ENCODE measurements around the gene VAT1L. TPM values are rescaled to one million over a fixed set of nuclear protein-coding genes. Genes with fewer than 3 reads are reported as not detected.

Gene VAT1L
- total and polyA plus RNA-seq, 9 donors: 0.05 to 2.3 (median 0.23) TPM

GRCh38 chr16:77913738-77914253 is 125.4 kb downstream of the VAT1L start:
- intact Hi-C loops (cut with DNase I): no loop called here
- DNase-seq: no peak
- 57 to 65% (median 63%) methylated on average over 2 of the region's 2 CpGs for WGBS, 3 donors
- no peaks in the 10 kb centered on the region for H3K36me3 ChIP-seq
- no peak for TF ChIP-seq CTCF (IDR thresholded peaks at IDR 0.05)
- no peak for TF ChIP-seq EP300 (IDR thresholded peaks at IDR 0.05)
- TF ChIP-seq POLR2A (IDR thresholded peaks at IDR 0.05): no peak
- no peaks in the 10 kb centered on the region for H3K27me3 ChIP-seq
- no peak overlapping the region for H3K27ac ChIP-seq
- H3K9me3 ChIP-seq: no peaks in the 10 kb centered on the region
- no peak overlapping the region for H3K4me3 ChIP-seq
- no peaks in the 10 kb centered on the region for H3K4me1 ChIP-seq (ENCODE audit: insufficient read depth)

- 91 to 96% (median 94%) methylated on average over 9 of the region's 9 CpGs for WGBS, 3 donors
- TF ChIP-seq CTCF (IDR thresholded peaks at IDR 0.05): no peak
- TF ChIP-seq EP300 (IDR thresholded peaks at IDR 0.05): no peak
- TF ChIP-seq POLR2A (IDR thresholded peaks at IDR 0.05): no peak
- no peak for DNase-seq
- no peak overlapping the region for H3K27ac ChIP-seq
- no peaks in the 10 kb centered on the region for H3K27me3 ChIP-seq
- no peaks in the 10 kb centered on the region for H3K36me3 ChIP-seq
- intact Hi-C loops (cut with DNase I): no loop called here
- H3K4me1 ChIP-seq (ENCODE audit: insufficient read depth): no peaks in the 10 kb centered on the region
- H3K9me3 ChIP-seq: no peaks in the 10 kb centered on the region
- no peak overlapping the region for H3K4me3 ChIP-seq
Observed at GRCh38 chr16:77916111-77916510, 127.7 kb downstream of the VAT1L start.

- DNase-seq: no peak
- TF ChIP-seq POLR2A (IDR thresholded peaks at IDR 0.05) (no peak), CTCF (IDR thresholded peaks at IDR 0.05) (no peak), EP300 (IDR thresholded peaks at IDR 0.05) (no peak)
- H3K4me1 ChIP-seq (ENCODE audit: insufficient read depth): no peaks in the 10 kb centered on the region
- intact Hi-C loops (cut with DNase I): no loop called here
- H3K9me3 ChIP-seq: no peaks in the 10 kb centered on the region
- H3K27me3 ChIP-seq: no peaks in the 10 kb centered on the region
- no peaks in the 10 kb centered on the region for H3K36me3 ChIP-seq
- WGBS, 3 donors: 52 to 72% (median 65%) methylated on average over 3 of the region's 3 CpGs
- no peak overlapping the region for H3K27ac ChIP-seq
- no peak overlapping the region for H3K4me3 ChIP-seq
Observed at GRCh38 chr16:77917971-77918370, 129.6 kb downstream of the VAT1L start.

DNA sequence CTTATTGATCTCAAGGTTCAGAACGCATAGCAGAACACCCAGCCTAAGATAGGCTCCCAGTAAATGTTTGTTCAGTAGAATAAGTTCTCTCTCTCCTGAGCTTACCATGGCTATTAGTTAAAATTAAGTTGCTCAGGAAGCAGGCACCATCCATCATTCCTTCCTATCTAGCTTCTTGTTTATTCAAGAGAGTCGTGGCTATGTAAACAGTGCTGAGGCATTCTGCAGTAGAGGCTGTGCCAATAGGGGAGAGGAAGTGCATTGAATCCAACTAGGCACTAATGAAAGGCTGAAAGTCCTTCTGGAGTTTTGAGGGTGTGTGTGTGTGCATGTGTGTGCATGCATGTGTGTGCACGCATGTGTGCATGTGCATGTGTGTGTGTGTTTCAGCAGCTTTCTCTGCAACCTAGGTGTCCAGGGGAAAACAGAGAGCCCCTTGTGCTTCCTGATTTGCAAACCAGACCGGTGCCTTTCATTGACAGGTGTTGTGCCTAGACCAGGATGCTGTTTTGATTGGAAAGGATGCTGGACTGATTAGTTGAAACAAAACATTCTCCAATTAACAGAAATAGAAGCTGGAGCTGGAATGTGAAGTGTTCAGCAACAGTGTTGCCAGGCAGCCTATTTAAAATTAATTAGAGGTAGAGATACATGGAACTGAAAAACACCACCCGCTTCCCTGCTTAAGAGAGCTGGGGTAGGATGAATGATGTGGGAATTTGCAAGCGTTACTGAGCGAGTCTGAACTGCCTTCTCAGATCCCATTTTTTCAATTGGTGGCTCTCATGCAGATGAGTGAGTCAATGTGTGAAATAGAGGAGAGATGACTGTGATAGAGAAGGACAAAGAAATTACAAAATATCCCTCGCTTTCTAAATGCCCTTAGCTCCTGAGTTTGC is 130.7 kb downstream of the VAT1L start:
- TF ChIP-seq CTCF (IDR thresholded peaks at IDR 0.05) (no peak), POLR2A (IDR thresholded peaks at IDR 0.05) (no peak), EP300 (IDR thresholded peaks at IDR 0.05) (no peak)
- no peaks in the 10 kb centered on the region for H3K27me3 ChIP-seq
- no peaks in the 10 kb centered on the region for H3K36me3 ChIP-seq
- 5 to 24% (median 12%) methylated on average over 8 of the region's 8 CpGs for WGBS, 3 donors
- intact Hi-C loops (cut with DNase I): no loop called here
- no peaks in the 10 kb centered on the region for H3K4me1 ChIP-seq (ENCODE audit: insufficient read depth)
- no peak for DNase-seq
- no peaks in the 10 kb centered on the region for H3K9me3 ChIP-seq
- no peak overlapping the region for H3K4me3 ChIP-seq
- H3K27ac ChIP-seq: no peak overlapping the region

Measured in ovary (tissue), 9 donors.